22Rv1 (cell line): ENCODE results near the gene IFNA1.
A peak's percentile ranks its signal among the peaks of the same experiment; 100 is the strongest.

Experiments
- H3K27ac ChIP-seq: fragments of 450-650 bp; 2 replicates; pipeline ENCODE4 v1.5.1; 2017
- ZFX ChIP-seq: fragments of 450-650 bp; IDR thresholded peaks from 2 replicates; pipeline ENCODE4 v1.6.1; 2017; ENCODE audit warnings: antibody characterized with exemption, borderline replicate concordance
- TF ChIP-seq, protein P1 (sequence below): fragments of 450-650 bp; IDR thresholded peaks from 2 replicates; pipeline ENCODE4 v1.5.1; 2017; ENCODE audit warnings: mild to moderate bottlenecking

IFNA1 gene

DNA sequence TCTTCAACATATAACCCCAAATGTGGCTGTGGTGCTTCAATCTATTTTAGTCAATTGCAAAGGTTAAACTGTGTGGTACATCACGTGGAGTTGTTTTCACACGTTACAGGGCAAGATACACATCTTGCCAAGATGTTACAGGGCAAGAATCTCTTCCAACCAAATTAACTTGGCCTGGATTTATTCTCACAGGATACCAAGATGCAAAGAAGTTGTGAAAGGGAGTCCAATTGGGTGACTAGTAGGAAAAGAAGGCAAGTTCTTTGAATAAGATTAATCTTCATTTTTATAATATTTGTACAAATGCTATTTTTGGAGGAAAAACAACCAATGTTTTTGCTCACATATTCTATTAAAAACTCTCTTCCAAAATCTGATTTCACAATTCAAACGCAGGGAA is 36.1 kb upstream of the IFNA1 start:
- TF ChIP-seq, protein P1, sequence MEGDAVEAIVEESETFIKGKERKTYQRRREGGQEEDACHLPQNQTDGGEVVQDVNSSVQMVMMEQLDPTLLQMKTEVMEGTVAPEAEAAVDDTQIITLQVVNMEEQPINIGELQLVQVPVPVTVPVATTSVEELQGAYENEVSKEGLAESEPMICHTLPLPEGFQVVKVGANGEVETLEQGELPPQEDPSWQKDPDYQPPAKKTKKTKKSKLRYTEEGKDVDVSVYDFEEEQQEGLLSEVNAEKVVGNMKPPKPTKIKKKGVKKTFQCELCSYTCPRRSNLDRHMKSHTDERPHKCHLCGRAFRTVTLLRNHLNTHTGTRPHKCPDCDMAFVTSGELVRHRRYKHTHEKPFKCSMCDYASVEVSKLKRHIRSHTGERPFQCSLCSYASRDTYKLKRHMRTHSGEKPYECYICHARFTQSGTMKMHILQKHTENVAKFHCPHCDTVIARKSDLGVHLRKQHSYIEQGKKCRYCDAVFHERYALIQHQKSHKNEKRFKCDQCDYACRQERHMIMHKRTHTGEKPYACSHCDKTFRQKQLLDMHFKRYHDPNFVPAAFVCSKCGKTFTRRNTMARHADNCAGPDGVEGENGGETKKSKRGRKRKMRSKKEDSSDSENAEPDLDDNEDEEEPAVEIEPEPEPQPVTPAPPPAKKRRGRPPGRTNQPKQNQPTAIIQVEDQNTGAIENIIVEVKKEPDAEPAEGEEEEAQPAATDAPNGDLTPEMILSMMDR = no peak
- no peak for TF ChIP-seq ZFX
- H3K27ac ChIP-seq = no peak overlapping the region

DNA sequence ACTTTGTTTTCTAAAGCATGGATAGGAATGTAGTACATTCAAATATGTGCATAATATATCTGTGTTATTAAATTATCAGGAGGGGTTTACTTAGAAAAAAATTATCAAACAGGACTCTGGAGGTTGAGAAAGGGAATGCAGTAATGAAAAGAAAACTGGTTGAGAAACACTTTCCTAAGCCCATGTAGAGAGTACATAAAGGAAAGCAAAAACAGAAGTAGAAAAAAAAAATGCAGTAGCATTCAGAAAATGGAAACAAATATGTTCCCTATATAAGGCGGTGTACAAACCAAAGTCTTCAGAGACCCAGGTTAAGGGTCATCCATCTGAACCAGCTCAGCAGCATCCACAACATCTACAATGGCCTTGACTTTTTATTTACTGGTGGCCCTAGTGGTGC is 31.4 kb upstream of the IFNA1 start, which contains the start of gene IFNA8:
Gene IFNA8 (plus strand): TSS at position 301 of the 400 bp plus-strand sequence. CDS start 60 bp downstream, at position 361.
- TF ChIP-seq, protein P1 = no peak
- TF ChIP-seq ZFX = no peak

DNA sequence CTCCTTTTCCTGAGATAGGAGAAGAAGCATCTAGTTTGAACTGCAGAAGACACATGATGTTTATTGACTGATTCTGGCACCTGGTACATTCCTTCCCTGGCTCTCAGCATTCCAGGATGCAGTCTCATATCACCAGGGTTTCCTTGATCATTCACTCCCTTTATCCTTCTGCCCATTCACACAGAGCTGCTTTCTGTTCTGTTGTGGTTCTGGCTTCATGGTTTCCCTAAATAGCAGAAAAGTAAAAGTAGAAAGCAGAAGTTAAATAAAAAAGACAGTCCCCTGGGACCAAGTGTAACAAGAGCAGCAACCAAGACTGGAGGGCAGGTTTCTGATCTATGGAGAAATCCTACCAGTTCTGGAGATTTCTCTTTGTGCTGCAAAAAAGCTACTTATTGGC is 28.1 kb upstream of the IFNA1 start:
- no peak overlapping the region for H3K27ac ChIP-seq
- TF ChIP-seq, protein P1 = no peak
- no peak for TF ChIP-seq ZFX

More for the DNA sequence above, 31.4 kb upstream of the IFNA1 start, which contains the start of gene IFNA8:
- H3K27ac ChIP-seq = no peak within 1 kb of the TSS

DNA sequence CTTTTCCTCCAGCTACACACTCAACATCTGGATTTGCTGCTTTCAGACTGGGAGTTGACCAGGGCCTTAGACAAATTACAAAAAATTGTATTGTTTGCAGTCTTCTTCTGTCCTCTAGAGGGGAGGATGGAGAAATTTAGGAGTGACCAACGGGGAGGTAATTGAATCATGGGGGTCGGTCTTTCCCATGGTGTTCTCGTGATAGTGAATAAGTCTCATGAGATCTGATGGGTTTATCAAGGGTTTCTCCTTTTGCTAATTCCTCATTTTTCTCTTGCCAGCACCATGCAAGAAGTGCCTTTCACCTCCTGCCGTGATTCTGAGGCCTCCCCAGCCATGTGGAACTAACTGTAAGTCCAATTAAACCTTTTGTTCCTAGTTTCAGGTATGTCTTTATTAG is 27.1 kb upstream of the IFNA1 start:
- no peak for TF ChIP-seq ZFX
- TF ChIP-seq, protein P1 = no peak
- H3K27ac ChIP-seq = no peak overlapping the region

DNA sequence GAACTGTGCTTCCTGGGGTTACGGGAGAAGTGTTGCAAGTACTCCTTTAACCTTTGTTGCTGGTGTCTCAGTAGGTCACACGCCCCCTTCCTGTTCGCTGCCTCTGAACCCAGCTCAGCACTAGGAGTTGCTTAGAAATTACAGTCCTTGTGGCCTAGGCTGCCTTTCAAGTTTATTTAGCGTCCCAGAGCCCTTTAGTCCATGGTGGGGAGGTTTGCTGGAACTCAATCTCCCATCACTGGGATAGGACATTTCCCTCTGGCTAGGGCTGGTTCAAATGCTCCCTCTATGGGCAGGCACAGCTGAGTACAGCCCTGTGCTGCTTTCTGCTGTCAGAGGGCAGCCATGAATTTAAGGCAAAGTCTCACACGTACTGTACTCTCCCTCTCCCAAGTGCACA is 26.6 kb upstream of the IFNA1 start:
- no peak overlapping the region for H3K27ac ChIP-seq
- TF ChIP-seq, protein P1 = peak; percentile 20; the same call in 1 of the 2 replicates
- no peak for TF ChIP-seq ZFX

DNA sequence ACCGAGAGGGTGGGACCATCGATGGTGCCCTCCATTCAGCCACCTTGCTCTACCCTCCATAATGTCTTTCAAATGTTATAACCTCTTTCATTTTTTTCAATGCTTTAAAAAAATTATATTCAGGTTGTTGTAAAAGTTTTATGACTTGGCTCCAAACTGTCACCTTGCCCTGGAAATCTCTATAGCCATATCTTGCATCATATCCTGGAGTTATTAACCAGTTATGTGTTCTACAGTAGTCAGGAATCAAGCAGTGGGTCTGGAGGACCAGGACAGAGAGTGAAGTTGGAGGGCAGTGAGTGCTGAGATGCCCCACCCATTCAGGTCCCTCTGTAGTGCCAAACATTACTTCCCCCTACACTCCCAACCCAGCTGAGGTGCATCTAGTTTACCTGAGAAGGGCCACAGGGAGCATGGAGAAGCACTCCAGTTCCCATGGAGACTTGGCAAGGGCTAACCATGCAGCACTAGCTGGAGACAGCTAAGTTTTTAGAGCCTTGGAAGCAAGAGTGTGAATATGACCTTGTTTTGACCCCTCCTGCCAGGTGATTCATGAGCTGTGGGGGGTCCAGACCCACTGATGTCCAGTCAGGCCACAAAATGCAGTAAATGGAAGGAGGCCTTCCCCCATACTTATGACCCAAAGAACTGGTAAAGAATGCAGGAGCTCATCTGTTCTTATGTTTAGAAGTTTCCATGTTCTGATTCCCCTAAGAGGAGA is 25.9 kb upstream of the IFNA1 start:
- H3K27ac ChIP-seq = no peak overlapping the region
- TF ChIP-seq ZFX = no peak
- TF ChIP-seq, protein P1 = no peak

DNA sequence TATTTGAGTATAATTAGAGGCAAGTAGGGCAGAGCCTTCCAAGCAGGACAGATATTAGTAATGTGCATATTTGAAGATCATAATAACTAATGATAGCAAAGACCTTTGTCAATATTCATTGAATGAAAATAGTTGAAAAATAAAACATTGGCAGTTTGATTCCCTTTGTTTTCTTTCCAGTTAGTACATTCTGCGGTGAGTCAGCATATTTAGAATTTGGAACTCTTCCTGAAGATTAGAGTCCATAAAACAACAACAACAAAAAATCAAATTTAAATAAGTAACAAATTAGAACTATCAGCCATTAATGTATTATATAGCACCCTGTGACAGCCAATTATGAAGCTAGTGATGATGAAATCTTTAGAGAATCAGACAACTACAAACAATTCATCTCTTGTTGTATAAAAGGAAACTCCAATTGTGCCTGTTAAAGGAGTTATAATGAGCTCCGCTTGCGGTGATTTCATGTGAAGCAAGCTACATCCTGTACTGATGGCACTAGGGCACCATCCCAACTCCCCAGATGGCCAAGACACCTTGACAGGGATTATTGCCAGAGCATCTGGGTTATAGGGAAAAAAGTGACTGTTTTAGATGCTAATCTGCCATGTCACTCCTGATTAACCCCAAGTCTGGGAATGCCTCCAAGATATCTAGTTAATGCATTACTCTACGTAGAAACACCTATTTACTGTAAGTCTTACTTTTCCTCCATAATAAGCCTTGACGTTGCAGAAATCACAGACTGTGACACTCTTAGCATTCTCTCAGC is 24.6 kb upstream of the IFNA1 start:
- no peak overlapping the region for H3K27ac ChIP-seq
- TF ChIP-seq ZFX = no peak
- TF ChIP-seq, protein P1 = no peak
